K562 (cell line): ENCODE results near the gene ZPR1. TPM values are rescaled to one million over a fixed set of nuclear protein-coding genes. Genes with fewer than 3 reads are reported as not detected.

Source experiments
- CHD7 ChIP-seq: fragments of 200-600 bp; sonication (generic); IDR thresholded peaks from one replicate; pipeline ENCODE4 v1.6.1; 2012; ENCODE audit warnings: mild to moderate bottlenecking, low read depth, low read length, inconsistent platforms
- CTBP1 ChIP-seq: fragments of 450-650 bp; IDR thresholded peaks from 2 replicates; pipeline ENCODE4 v1.6.1; 2016; ENCODE audit warnings: borderline replicate concordance
- HIVEP1 ChIP-seq: fragments of 250-450 bp; sonication (Bioruptor Pico); IDR thresholded peaks from 2 replicates; pipeline ENCODE4 v1.4.0; 2020; ENCODE audit warnings: mild to moderate bottlenecking
- HNRNPK ChIP-seq: fragments of 200-400 bp; formaldehyde crosslinking; IDR thresholded peaks from one replicate; pipeline ENCODE4 v1.6.1; 2018; ENCODE audit warnings: mild to moderate bottlenecking, low read depth, low read length; ENCODE audit not compliant: poor library complexity, severe bottlenecking
- NCOR1 ChIP-seq: fragments of 450-650 bp; IDR thresholded peaks from 2 replicates; pipeline ENCODE4 v1.6.1; 2016; ENCODE audit warnings: mild to moderate bottlenecking, moderate library complexity
- NR1H2 ChIP-seq: sonication (generic); formaldehyde crosslinking; IDR thresholded peaks from 2 replicates; pipeline ENCODE4 v1.4.0; 2020; ENCODE audit warnings: mild to moderate bottlenecking, missing genetic modification reagents
- RAD51 ChIP-seq: fragments of 450-650 bp; IDR thresholded peaks from 2 replicates; pipeline ENCODE4 v1.7.1; 2016; ENCODE audit warnings: low read depth, mild to moderate bottlenecking, borderline replicate concordance
- ZBTB43 ChIP-seq: sonication (generic); formaldehyde crosslinking; IDR thresholded peaks from 2 replicates; pipeline ENCODE4 v1.8.0; 2023; ENCODE audit warnings: mild to moderate bottlenecking, missing genetic modification reagents
- ZNF347 ChIP-seq: fragments of 450-650 bp; formaldehyde crosslinking; IDR thresholded peaks from 2 replicates; pipeline ENCODE4 v1.4.0; 2020; ENCODE audit warnings: low read depth, mild to moderate bottlenecking, moderate library complexity
- ZNF398 ChIP-seq: fragments of 250-450 bp; sonication (Bioruptor Pico); IDR thresholded peaks from 2 replicates; pipeline ENCODE4 v1.8.0; 2021; ENCODE audit warnings: moderate library complexity, mild to moderate bottlenecking, inconsistent platforms
- ZNF511 ChIP-seq: sonication (generic); formaldehyde crosslinking; IDR thresholded peaks from 2 replicates; pipeline ENCODE4 v1.8.0; 2022; ENCODE audit warnings: mild to moderate bottlenecking, missing genetic modification reagents
- ZNF76 ChIP-seq: fragments of 250-450 bp; sonication (Bioruptor Pico); IDR thresholded peaks from 2 replicates; pipeline ENCODE4 v1.4.0; 2020; ENCODE audit warnings: mild to moderate bottlenecking, moderate library complexity, borderline replicate concordance
- polyA plus RNA-seq, 8 experiments: library from polyadenylated mRNA; depleted of rRNA in 4 of 8; stranded (reverse) in 5 of 8; unstranded in 3 of 8; fragments of >200 nt; fragmentation: Nextera tagmentation in 2 of 8; fragmentation: Illumina TruSeq in 1 of 8; extraction: Ambion mirVana in 2 of 8; extraction: Trizol in 1 of 8; gene quantifications; 2 replicates each; pipeline versions ENCODE4 v1.2.1 to v1.2.3, GENCODE V29; 2011 to 2014; ENCODE audit warnings: inconsistent platforms in 1 of 8, missing spikeins in 1 of 8
- total RNA-seq, 7 experiments: library from RNA; depleted of rRNA in 6 of 7; stranded (reverse); fragments of >200 nt in 6 of 7; fragmentation: Illumina TruSeq in 2 of 7; extraction: Trizol in 2 of 7; gene quantifications; 2 replicates each; pipeline versions ENCODE4 v1.2.1 to v1.2.3, GENCODE V29; 2011 to 2021; ENCODE audit warnings: low replicate concordance in 1 of 7

Gene ZPR1
- total and polyA plus RNA-seq, 9 of the 15 experiments (the other 6 are each of a cell fraction or from before 2014, with no cell fraction given): 13.0 to 120 (median 83.8) TPM

GRCh38 chr11:116776522-116776984 is 11.3 kb downstream of the ZPR1 start (continued):
- TF ChIP-seq CHD7 (no peak), ZNF347 (CRISPR knock-in tag) (no peak), HIVEP1 (no peak), ZNF398 (CRISPR knock-in tag) (no peak), NCOR1 (peak; percentile 41), ZBTB43 (CRISPR knock-in tag) (no peak), ZNF76 (CRISPR knock-in tag) (no peak), RAD51 (no peak), ZNF511 (CRISPR knock-in tag) (no peak), HNRNPK (no peak), NR1H2 (CRISPR knock-in tag) (no peak), CTBP1 (no peak)
